ENCODE results near the gene PDCD1. TPM values are rescaled to one million over a fixed set of nuclear protein-coding genes. Genes with fewer than 3 reads are reported as not detected.

PDCD1 gene
- total and polyA plus RNA-seq, 2 of the 8 experiments (the other 6 are each of a cell fraction or from before 2014, with no cell fraction given), result 0.48 to 1.1 TPM

- no peak overlapping the region for H3K4me2 ChIP-seq (ENCODE audit: insufficient read depth in 1 of 2, low read depth in 2 of 2, low read length in 2 of 2)
- H3K27me3 ChIP-seq (replicated peaks in 1 of 4; ENCODE audit: control insufficient read depth in 3 of 4, extremely low read depth in 1 of 4, insufficient read depth in 3 of 4, low read length in 3 of 4), result no peaks in the 10 kb centered on the region; a peak in 2 of 7 replicates
- H2BK15ac ChIP-seq (ENCODE audit: low read length), result no peak overlapping the region
- no peak overlapping the region for H2BK120ac ChIP-seq (replicated peaks; ENCODE audit: low read depth, low read length)
- no peak overlapping the region for H2BK12ac ChIP-seq (ENCODE audit: low read depth, low read length)
- FAIRE-seq (no peak), DNase-seq (ENCODE audit: low read depth in 1 of 2, low spot score in 2 of 2) (no peak)
- H2AFZ ChIP-seq (ENCODE audit: low read length), result no peak overlapping the region
- H3K9me3 ChIP-seq (ENCODE audit: insufficient read depth in 2 of 2, low read depth in 1 of 2, low read length in 1 of 2), result no peaks in the 10 kb centered on the region
- no peak overlapping the region for H4K5ac ChIP-seq (ENCODE audit: insufficient read length, low read depth, low read length)
- no peak overlapping the region for H2BK5ac ChIP-seq (ENCODE audit: low read depth, low read length)
- POLR2A ChIA-PET (ENCODE audit: partially characterized antibody), result interaction anchor here (1.2 kb wide), 1 partner anchor 9 kb away, joined by 3 read pairs; no protein-coding TSS in a partner anchor
- no peak overlapping the region for H3K4ac ChIP-seq (replicated peaks; ENCODE audit: insufficient read length, low read depth, low read length)
- no peak overlapping the region for H3K56ac ChIP-seq (replicated peaks; ENCODE audit: insufficient read length, low read depth, low read length)
- H2BK20ac ChIP-seq (ENCODE audit: low read length), result no peak overlapping the region
- H3K4me3 ChIP-seq (ENCODE audit: extremely low read depth in 1 of 4, insufficient read depth in 2 of 4, low read depth in 3 of 4, low read length in 4 of 4), result no peak overlapping the region
- H3K79me2 ChIP-seq (ENCODE audit: control insufficient read depth in 1 of 2, insufficient read depth in 2 of 2, low read length in 2 of 2), result no peaks in the 10 kb centered on the region
- H2AK5ac ChIP-seq (ENCODE audit: low read depth, low read length), result no peak overlapping the region
- H3K4me1 ChIP-seq (replicated peaks in 1 of 4; ENCODE audit: control insufficient read depth in 3 of 4, insufficient read depth in 4 of 4, low read length in 3 of 4), result peaks cover 0 to 7% (median under 1%) of the 10 kb centered on the region in 4 experiments; a peak in 4 of 7 replicates
- CTCF ChIA-PET (ENCODE audit: partially characterized antibody), result interaction anchor here (1.8 kb wide), 1 partner anchor 65 kb away, joined by 6 read pairs; no protein-coding TSS in a partner anchor
- H3K79me1 ChIP-seq (ENCODE audit: low read depth, low read length), result no peaks in the 10 kb centered on the region
- H3K18ac ChIP-seq (ENCODE audit: extremely low read depth, low read length), result no peak overlapping the region
- no peak overlapping the region for H3K14ac ChIP-seq (ENCODE audit: insufficient read length)
- no peak overlapping the region for H3K23ac ChIP-seq (ENCODE audit: insufficient read length)
- no peaks in the 10 kb centered on the region for H4K20me1 ChIP-seq (replicated peaks in 1 of 2; ENCODE audit: control insufficient read depth in 1 of 2, insufficient read depth in 2 of 2, low read length in 2 of 2)
- H3K36me3 ChIP-seq (ENCODE audit: control insufficient read depth in 2 of 4, insufficient read depth in 4 of 4, low read length in 3 of 4), result no peaks in the 10 kb centered on the region
- no peak overlapping the region for H3K27ac ChIP-seq (ENCODE audit: low read depth, low read length)
- H3K23me2 ChIP-seq (ENCODE audit: low read depth, low read length), result no peaks in the 10 kb centered on the region
- TF ChIP-seq EZH2 (IDR thresholded peaks at IDR 0.05; ENCODE audit: low read depth, low read length, severe bottlenecking) (no peak), SUZ12 (IDR thresholded peaks at IDR 0.05; ENCODE audit: low read length) (no peak), BCL11A (IDR thresholded peaks at IDR 0.05; ENCODE audit: low read depth in 2 of 2, low read length in 2 of 2) (no peak), SAP30 (IDR thresholded peaks at IDR 0.05; ENCODE audit: insufficient read depth, insufficient replicate concordance, low read length) (no peak), GABPA (IDR thresholded peaks at IDR 0.05; ENCODE audit: borderline replicate concordance, insufficient read depth, low read length) (no peak), ZNF274 (IDR thresholded peaks at IDR 0.05; ENCODE audit: borderline replicate concordance, extremely low read depth, low read length) (no peak), BRCA1 (IDR thresholded peaks at IDR 0.05; ENCODE audit: low read depth, low read length) (no peak), FOSL1 (IDR thresholded peaks at IDR 0.05; ENCODE audit: insufficient read depth, low read depth, low read length) (no peak)
- WGBS, 2 experiments (ENCODE audit: extremely low coverage in 1 of 2, insufficient coverage in 1 of 2, insufficient read length in 1 of 2, insufficient replicate concordance in 2 of 2, low coverage in 1 of 2, low lambda C conversion rate in 2 of 2, missing lambda C conversion rate in 1 of 2), result 83% methylated on average over 17 of the region's 20 CpGs; no CpG with 5 or more reads in 1 of the 2 experiments
- no peak overlapping the region; the same call in 1 of the 2 replicates for H4K8ac ChIP-seq (ENCODE audit: extremely low read depth, insufficient read depth, low read length)
- no peak overlapping the region for H3K9ac ChIP-seq (replicated peaks in 1 of 4; ENCODE audit: extremely low read depth in 1 of 4, low read depth in 3 of 4, low read length in 3 of 4)
- no peak overlapping the region for H4K91ac ChIP-seq (replicated peaks; ENCODE audit: insufficient read length, low read length)
These were observed 44.9 kb downstream of the PDCD1 start for GRCh38 chr2:241813644-241814392.

All from H1 (cell line).